ENCODE measurements around the gene PLSCR1.

Gene PLSCR1

GRCh38 chr3:146542978-146543377 lies 1.4 kb downstream of the PLSCR1 start:
- H3K4me3 ChIP-seq (ENCODE audit: control insufficient read depth, low read depth, low read length), result peak overlapping the region; percentile 84
- TF ChIP-seq CTCF (conservative IDR thresholded peaks at IDR 0.05; ENCODE audit: control insufficient read depth, insufficient read depth, low read depth, low read length), result no peak
- no peak for DNase-seq (ENCODE audit: low read depth)

- H3K4me3 ChIP-seq (ENCODE audit: control insufficient read depth, low read depth, low read length), result peak overlapping the region; percentile 84
- no peak for TF ChIP-seq CTCF (conservative IDR thresholded peaks at IDR 0.05; ENCODE audit: control insufficient read depth, insufficient read depth, low read depth, low read length)
- DNase-seq (ENCODE audit: low read depth), result peak; percentile 78
Observed at GRCh38 chr3:146542179-146542578, 2.2 kb downstream of the PLSCR1 start.

- no peak for DNase-seq (ENCODE audit: low read depth)
Observed at GRCh38 chr3:146540978-146541377, 3.4 kb downstream of the PLSCR1 start.

GRCh38 chr3:146540236-146540635 lies 4.2 kb downstream of the PLSCR1 start:
- DNase-seq (ENCODE audit: low read depth), result no peak
- no peak overlapping the region for H3K4me3 ChIP-seq (ENCODE audit: control insufficient read depth, low read depth, low read length)
- no peak for TF ChIP-seq CTCF (conservative IDR thresholded peaks at IDR 0.05; ENCODE audit: control insufficient read depth, insufficient read depth, low read depth, low read length)

More at GRCh38 chr3:146540978-146541377, 3.4 kb downstream of the PLSCR1 start:
- no peak overlapping the region for H3K4me3 ChIP-seq (ENCODE audit: control insufficient read depth, low read depth, low read length)
- TF ChIP-seq CTCF (conservative IDR thresholded peaks at IDR 0.05; ENCODE audit: control insufficient read depth, insufficient read depth, low read depth, low read length), result no peak

GRCh38 chr3:146539315-146539714 lies 5.1 kb downstream of the PLSCR1 start:
- TF ChIP-seq CTCF (conservative IDR thresholded peaks at IDR 0.05; ENCODE audit: control insufficient read depth, insufficient read depth, low read depth, low read length), result no peak
- no peak overlapping the region for H3K4me3 ChIP-seq (ENCODE audit: control insufficient read depth, low read depth, low read length)
- DNase-seq (ENCODE audit: low read depth), result peak; percentile 31

- H3K4me3 ChIP-seq (ENCODE audit: control insufficient read depth, low read depth, low read length), result no peak overlapping the region
- TF ChIP-seq CTCF (conservative IDR thresholded peaks at IDR 0.05; ENCODE audit: control insufficient read depth, insufficient read depth, low read depth, low read length), result no peak
- peak; percentile 26 for DNase-seq (ENCODE audit: low read depth)
Observed at GRCh38 chr3:146537603-146538002, 6.8 kb downstream of the PLSCR1 start.

- DNase-seq (ENCODE audit: low read depth), result no peak
- no peak for TF ChIP-seq CTCF (conservative IDR thresholded peaks at IDR 0.05; ENCODE audit: control insufficient read depth, insufficient read depth, low read depth, low read length)
- H3K4me3 ChIP-seq (ENCODE audit: control insufficient read depth, low read depth, low read length), result no peak overlapping the region
Observed at GRCh38 chr3:146536681-146537080, 7.7 kb downstream of the PLSCR1 start.
